Activated CD8-positive, alpha-beta memory T cell treated with anti-CD3 and anti-CD28 coated beads, Interleukin-2, amount 50 U/mL, for 1 hour (primary cell): ENCODE results near the gene CLDN8.

Experiments
- DNase-seq: peaks from one replicate; pipeline ENCODE4 v3.0.0-alpha.2; 2020; ENCODE audit errors: extremely low read depth

The CLDN8 gene

GRCh38 chr21:30206551-30207251, 9.2 kb downstream of the CLDN8 start:
- no peak for DNase-seq

DNA sequence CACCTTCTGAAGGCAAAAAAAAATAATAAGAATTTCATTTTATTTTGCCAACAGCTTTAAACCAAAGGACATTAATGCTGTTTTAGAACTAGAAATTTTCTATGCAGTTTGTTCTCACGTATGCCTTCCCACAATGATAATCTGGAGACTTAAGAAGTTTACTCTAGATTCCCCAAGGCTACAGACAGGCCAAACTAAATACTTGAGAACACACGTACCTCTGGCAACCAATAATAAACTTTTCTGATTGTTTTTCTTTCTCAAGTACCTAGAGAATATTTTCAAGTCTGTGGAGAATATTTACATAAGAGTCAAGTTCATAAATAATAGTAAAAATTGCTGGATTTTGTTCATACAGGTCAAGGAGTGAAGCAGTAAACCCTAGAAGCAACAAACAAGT, 15.9 kb downstream of the CLDN8 start:
- DNase-seq, result no peak

DNA sequence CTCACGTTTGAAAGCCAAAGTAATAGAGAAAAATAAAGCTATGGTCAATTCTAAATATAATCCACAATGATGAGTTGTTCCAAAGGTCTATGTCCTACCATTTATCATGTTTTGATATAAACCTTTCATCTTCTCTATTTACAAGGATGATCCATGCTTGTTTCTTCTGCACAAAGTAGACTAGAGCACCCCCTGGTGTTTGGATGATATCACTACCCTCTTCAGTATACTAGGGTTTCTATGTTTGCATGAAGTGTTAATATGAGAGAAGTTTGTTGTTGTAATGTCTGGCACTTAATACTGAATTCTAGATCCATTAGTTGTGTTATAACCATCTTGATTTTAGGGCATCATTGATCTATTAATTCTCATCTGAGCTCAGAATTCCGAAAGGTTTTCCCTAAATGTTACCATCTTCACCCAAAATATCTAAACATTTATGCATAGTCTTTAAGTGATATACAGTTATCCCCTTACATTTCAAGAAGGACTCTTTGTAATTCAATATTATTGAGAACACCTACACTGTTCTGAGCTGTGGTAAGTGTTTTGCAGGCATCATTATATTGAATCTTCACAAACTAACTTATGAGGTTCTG, 21.1 kb downstream of the CLDN8 start:
- DNase-seq, result no peak

DNA sequence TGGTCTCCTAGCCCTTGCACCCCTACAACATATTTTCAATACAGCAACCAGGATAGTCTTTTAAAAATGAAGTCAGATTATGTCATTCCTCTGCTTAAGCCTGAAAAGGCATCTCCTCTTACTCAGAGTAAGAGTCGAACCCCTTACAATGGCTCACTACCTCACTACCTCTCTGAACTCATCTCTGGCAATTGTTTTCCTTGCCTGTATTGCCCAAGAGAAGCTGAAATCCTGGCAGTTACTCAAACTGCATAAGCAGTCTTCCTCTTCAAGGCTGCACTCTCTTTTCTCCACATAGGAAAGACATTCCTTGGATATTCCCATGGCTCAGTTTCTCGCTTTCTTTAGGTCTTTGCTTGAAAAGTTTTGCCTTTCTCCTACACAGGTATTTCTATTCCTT, 22.7 kb downstream of the CLDN8 start:
- DNase-seq, result no peak

GRCh38 chr21:30190554-30190953, 25.3 kb downstream of the CLDN8 start:
- DNase-seq, result no peak

- DNase-seq, result no peak
These were observed 26.1 kb downstream of the CLDN8 start for GRCh38 chr21:30189773-30190172.

DNA sequence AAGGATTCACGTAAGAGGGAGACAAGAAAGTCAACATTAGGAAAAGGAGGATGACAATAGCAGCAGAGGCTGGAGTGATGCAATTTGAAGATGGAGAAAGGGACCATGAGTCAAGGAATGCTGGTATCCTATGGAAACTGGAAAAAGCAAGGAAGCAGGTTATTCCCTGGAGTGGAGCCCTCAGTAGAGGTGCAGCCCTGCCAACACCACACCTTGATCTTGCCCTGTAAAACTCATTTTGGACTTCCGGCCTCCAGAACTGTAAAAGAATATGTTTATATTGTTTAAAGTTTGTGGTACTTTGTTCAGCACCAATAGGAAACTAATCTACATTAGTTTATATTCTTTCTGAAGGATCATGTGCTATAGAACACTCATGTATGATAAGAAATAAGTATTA, 29.7 kb downstream of the CLDN8 start:
- DNase-seq, result no peak

DNA sequence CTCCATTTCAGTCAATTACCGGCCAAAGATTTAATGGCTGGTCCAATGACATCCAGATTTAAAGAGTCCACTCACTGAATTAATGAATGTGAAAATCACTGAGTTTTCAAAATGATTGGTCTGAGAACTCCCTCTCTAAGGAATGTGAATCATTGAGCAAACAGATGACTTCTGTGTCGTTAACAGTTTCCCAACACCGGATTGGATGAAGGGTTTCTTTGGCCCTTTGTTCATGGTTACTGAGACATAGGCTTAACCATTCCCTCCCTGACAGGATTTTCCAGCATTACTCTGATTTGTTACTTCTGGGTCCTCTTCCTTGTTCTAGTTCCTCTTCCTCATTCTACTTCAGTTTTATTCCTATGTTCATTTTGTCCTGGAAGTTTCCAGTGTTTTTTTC, 47.8 kb downstream of the CLDN8 start:
- no peak for DNase-seq

- DNase-seq, result no peak
These were observed 49.2 kb downstream of the CLDN8 start, which contains the start of gene CLDN17 for GRCh38 chr21:30166705-30167104. Gene CLDN17, minus strand, starts transcription at chr21:30166805. Its CDS starts 188 bp downstream, at chr21:30166617.

DNA sequence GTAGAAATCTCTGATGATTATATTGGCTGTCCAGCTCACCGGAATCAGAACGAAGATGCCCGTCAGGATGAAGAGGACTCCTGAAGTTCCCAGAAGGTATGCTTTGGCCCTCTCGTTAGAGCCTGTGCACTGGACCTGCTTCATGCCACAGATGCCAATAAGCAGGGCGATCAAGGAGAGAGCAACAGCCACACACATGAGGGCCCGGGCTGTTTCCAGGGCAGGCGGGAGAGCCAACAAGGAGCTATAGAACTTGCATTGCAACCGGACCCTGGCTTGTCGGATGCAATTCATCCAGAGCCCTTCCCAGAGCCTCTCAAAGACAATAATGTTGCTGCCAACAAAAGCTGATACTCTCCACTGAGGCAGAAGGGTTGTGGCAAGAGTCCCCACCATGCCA, 49.7 kb downstream of the CLDN8 start:
- DNase-seq, result no peak

DNA sequence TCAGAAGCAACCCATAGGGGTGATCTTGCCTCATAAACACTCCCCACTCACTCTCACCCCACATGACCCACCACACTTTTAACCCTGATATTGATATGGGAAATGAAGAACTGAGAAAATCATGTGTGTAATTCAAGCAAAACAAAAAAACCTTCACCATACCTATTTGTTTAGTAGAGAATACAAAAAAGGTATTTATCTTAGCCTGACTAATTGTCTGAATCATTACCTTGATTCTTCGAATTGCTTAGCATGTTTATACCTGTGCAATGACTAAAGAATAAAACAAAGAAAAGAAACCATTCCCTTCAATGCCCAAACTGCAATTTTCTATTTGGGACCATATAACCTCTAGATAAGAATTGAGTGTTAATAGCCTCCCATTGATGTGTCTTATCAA, 51.1 kb downstream of the CLDN8 start:
- no peak for DNase-seq
